ENCODE results near the gene NDST3. TPM values are rescaled to one million over a fixed set of nuclear protein-coding genes. Genes with fewer than 3 reads are reported as not detected.

NDST3 gene
- polyA plus RNA-seq, 2 of the 4 experiments (the other 2 are of a cell fraction): not detected

GRCh38 chr4:118215826-118216225, 181.5 kb downstream of the NDST3 start:
- no peak overlapping the region for H3K4me3 ChIP-seq
- TF ChIP-seq POLR2AphosphoS2 (conservative IDR thresholded peaks at IDR 0.05; ENCODE audit: low read length): no peak
- ATAC-seq (no peak), FAIRE-seq (no peak), DNase-seq (ENCODE audit: low read depth in 1 of 2, low spot score in 1 of 2) (no peak)
- no peaks in the 10 kb centered on the region for H3K9me3 ChIP-seq
- no peak overlapping the region for H3K27ac ChIP-seq
- H3K4me2 ChIP-seq: no peak overlapping the region
- POLR2A ChIA-PET: no interaction called here
- H3K4me1 ChIP-seq: no peaks in the 10 kb centered on the region
- CTCF ChIA-PET: interaction anchor here (1.2 kb wide), 1 partner anchor 8 kb away, joined by 4 read pairs; no protein-coding TSS in a partner anchor
- WGBS (ENCODE audit: missing lambda C conversion rate): 50% methylated on average over 2 of the region's 2 CpGs

GRCh38 chr4:118221227-118221800, 187.0 kb downstream of the NDST3 start:
- Histone ChIP-seq H3K4me2 (no peak overlapping the region), H3K27ac (no peak overlapping the region), H3K9me3 (no peaks in the 10 kb centered on the region), H3K4me1 (no peaks in the 10 kb centered on the region), H3K4me3 (no peak overlapping the region)
- no peak for TF ChIP-seq MAFK (IDR thresholded peaks at IDR 0.05; ENCODE audit: partially characterized antibody)
- TF ChIP-seq NPAS2 (CRISPR knock-in tag; IDR thresholded peaks at IDR 0.05; ENCODE audit: borderline replicate concordance): no peak
- no peak for TF ChIP-seq NFE2L2 (conservative IDR thresholded peaks at IDR 0.05; ENCODE audit: low read length)
- TF ChIP-seq FOXS1 (CRISPR knock-in tag; IDR thresholded peaks at IDR 0.05): no peak
- TF ChIP-seq PHF8 (IDR thresholded peaks at IDR 0.05; ENCODE audit: borderline replicate concordance, low read depth): no peak
- no peak for TF ChIP-seq ATOH8 (CRISPR knock-in tag; IDR thresholded peaks at IDR 0.05; ENCODE audit: low read depth)
- TF ChIP-seq ESRRA (IDR thresholded peaks at IDR 0.05; ENCODE audit: borderline replicate concordance, low read length): no peak
- TF ChIP-seq CHD4 (IDR thresholded peaks at IDR 0.05; ENCODE audit: borderline replicate concordance): no peak
- TF ChIP-seq MAZ (IDR thresholded peaks at IDR 0.05; ENCODE audit: borderline replicate concordance, low read depth, low read length): no peak
- TF ChIP-seq FOSB (CRISPR knock-in tag; IDR thresholded peaks at IDR 0.05): no peak
- no peak for TF ChIP-seq TP53 (CRISPR knock-in tag; IDR thresholded peaks at IDR 0.05)
- no peak for DNase-seq (ENCODE audit: low read depth in 1 of 2, low spot score in 1 of 2)
- POLR2A ChIA-PET: no interaction called here
- CTCF ChIA-PET: no interaction called here
- FAIRE-seq: no peak
- 3% methylated on average over 2 of the region's 2 CpGs for WGBS (ENCODE audit: missing lambda C conversion rate)
- no peak for ATAC-seq

GRCh38 chr4:118224243-118224829, 190.1 kb downstream of the NDST3 start:
- FAIRE-seq: no peak
- DNase-seq (ENCODE audit: low read depth in 1 of 2, low spot score in 1 of 2): peak; percentile 2 to 52
- H3K9me3 ChIP-seq: no peaks in the 10 kb centered on the region
- no peak overlapping the region for H3K4me3 ChIP-seq
- CTCF ChIA-PET: interaction anchor here (0.6 to 1.9 kb wide), 9 partner anchors 9 to 1099 kb away, joined by 3 to 12 read pairs (median 3); no protein-coding TSS in a partner anchor
- no peak overlapping the region for H3K4me2 ChIP-seq
- POLR2A ChIA-PET: no interaction called here
- TF ChIP-seq SMC3 (IDR thresholded peaks at IDR 0.05) (peak; percentile 45; the same call in 2 of the 3 replicates), BCL3 (IDR thresholded peaks at IDR 0.05) (no peak), CTCF (IDR thresholded peaks at IDR 0.05) (peak; percentile 66), MAFK (IDR thresholded peaks at IDR 0.05; ENCODE audit: partially characterized antibody) (peak; percentile 37), ZNF302 (CRISPR knock-in tag; IDR thresholded peaks at IDR 0.05) (no peak), POLR2A (IDR thresholded peaks at IDR 0.05; ENCODE audit: low read length) (no peak), ZFP36 (IDR thresholded peaks at IDR 0.05; ENCODE audit: borderline replicate concordance, partially characterized antibody) (no peak), RAD21 (conservative IDR thresholded peaks at IDR 0.05 in 1 of 2, IDR thresholded peaks at IDR 0.05 in 1 of 2) (peak; percentile 65 to 66), POLR2AphosphoS2 (conservative IDR thresholded peaks at IDR 0.05; ENCODE audit: low read length) (no peak)
- ATAC-seq: peak; percentile 56 to 72; a peak in 4 of 6 replicates
- no peaks in the 10 kb centered on the region for H3K4me1 ChIP-seq
- H3K27ac ChIP-seq: no peak overlapping the region
- WGBS (ENCODE audit: missing lambda C conversion rate): 2% methylated on average over 3 of the region's 3 CpGs

All from A549 (cell line).